Pancreas (tissue), 10 donors: ENCODE measurements around the gene TENM3. TPM values are rescaled to one million over a fixed set of nuclear protein-coding genes. Genes with fewer than 3 reads are reported as not detected.
A peak's percentile ranks its signal among the peaks of the same experiment; 100 is the strongest.

Experiments used
- ATAC-seq, 4 donors: fragments of 200-7000 bp; cut with Tn5 transposase; one replicate each; pipeline versions ENCODE4 v1.8.0 to v1.9.1; 2020; ENCODE audit warnings: mild to moderate bottlenecking in 4 of 4, moderate library complexity in 4 of 4
- DNase-seq, 6 donors: peaks; one replicate each; pipeline ENCODE4 v3.0.0-alpha.2; 2020
- FAIRE-seq: peaks from 2 replicates; lab custom pipeline; 2012; peaks lifted over from hg19 to GRCh38; lab: Jason Lieb, UNC
- H3K27ac ChIP-seq, 4 donors: fragments of 200-600 bp; sonication (generic); 1 replicate in 3 of 4; 2 replicates in 1 of 4; pipeline versions ENCODE4 v1.5.0 to v1.8.0; 2020
- H3K27me3 ChIP-seq, 4 donors: fragments of 200-600 bp; one replicate each; pipeline ENCODE4 v1.8.0; 2021
- H3K36me3 ChIP-seq, 3 donors: fragments of 200-600 bp; sonication (generic) in 1 of 3; one replicate each; pipeline versions ENCODE4 v1.5.0 to v1.8.0; 2020 to 2021
- H3K4me1 ChIP-seq, 3 donors: fragments of 200-600 bp; one replicate each; pipeline ENCODE4 v1.8.0; 2021
- H3K4me3 ChIP-seq, 4 donors: fragments of 200-600 bp; sonication (generic) in 2 of 4; one replicate each; pipeline versions ENCODE4 v1.5.0 to v1.8.0; 2020 to 2021
- H3K9me3 ChIP-seq, 4 donors: fragments of 200-600 bp; one replicate each; pipeline ENCODE4 v1.8.0; 2021
- CTCF ChIP-seq, 4 donors: fragments of 200-600 bp; sonication (generic) in 3 of 4; IDR thresholded peaks; one replicate each; pipeline versions ENCODE4 v1.5.0 to v1.8.0; 2021; ENCODE audit warnings: antibody characterized with exemption in 4 of 4
- WGBS, 2 donors: extraction: QIAGEN DNeasy Blood & Tissue Kit; methylation state at CpG; one replicate each; pipeline ENCODE4 v1.1.7; 2013; 5-methylcytosine and 5-hydroxymethylcytosine counted together
- intact Hi-C, 3 donors: fragments of 100-400 bp; cut with DNase I; formaldehyde crosslinking; loops; one replicate each; pipeline versions ENCODE4 v1.11.1 to v1.14.2; 2022
- polyA plus RNA-seq, 2 donors: library from polyadenylated mRNA; stranded (reverse); fragments of 200-250 nt; gene quantifications; one replicate each; pipeline ENCODE4 v1.2.3, GENCODE V29; 2013
- total RNA-seq, 6 donors: library from RNA; stranded (reverse); fragmentation: NEBNext Ultra II Directional in 4 of 6; extraction: Animal tissue kit (Norgen Biotek cat#: 25700) in 4 of 6; gene quantifications; one replicate each; pipeline versions ENCODE4 v1.2.1 to v1.2.4, GENCODE V29; 2021 to 2023
- donor health status: healthy with polysubstance abuse.
- donor health status: DM: no; HTN: no; CAD: no; lungs with moderate emphysema.
- donor health status: DM: no; HTN: no; CAD: no.
- donor health status: control.
- donor health status: control.
- donor health status: Bipolar disorder and iron deficiency.
- donor health status: DM: yes; HTN: yes; CAD: no.
- donor health status: DM: no; HTN: no; CAD: no.
- donor health status: DM: no; HTN: no; CAD: no.
- donor health status: DM: yes; HTN: yes; CAD: no.

TENM3 gene
- total and polyA plus RNA-seq, 8 donors = 0.99 to 6.1 (median 4.4) TPM

DNA sequence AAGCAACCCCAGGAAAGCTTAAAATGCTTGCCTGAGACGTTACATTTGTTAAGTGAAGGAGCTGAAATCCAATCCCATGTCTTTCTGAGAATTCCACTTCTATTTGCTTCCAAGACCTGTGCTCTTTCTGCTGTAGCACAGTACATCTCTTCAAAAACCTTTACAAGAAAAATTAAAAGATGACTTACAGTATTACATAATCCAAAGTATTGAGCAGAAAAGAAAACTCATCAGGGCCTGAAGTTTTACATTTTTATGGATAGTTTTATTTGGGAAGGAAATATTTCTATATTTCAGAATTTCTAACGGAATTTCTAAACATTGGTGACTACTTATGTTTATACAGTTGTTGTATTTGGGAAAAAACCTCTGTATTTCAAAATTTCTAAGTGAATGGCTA lies 276.3 kb downstream of the TENM3 start:
- FAIRE-seq (no peak), DNase-seq (no peak), ATAC-seq (no peak)
- H3K36me3 ChIP-seq = no peaks in the 10 kb centered on the region
- H3K27me3 ChIP-seq = no peaks in the 10 kb centered on the region
- no peaks in the 10 kb centered on the region for H3K4me1 ChIP-seq
- 77 to 80% methylated on average over 2 of the region's 2 CpGs for WGBS, 2 donors
- no peak for TF ChIP-seq CTCF (IDR thresholded peaks at IDR 0.05)
- intact Hi-C loops = no loop called here
- H3K9me3 ChIP-seq = no peaks in the 10 kb centered on the region
- H3K27ac ChIP-seq = no peak overlapping the region
- H3K4me3 ChIP-seq = no peak overlapping the region

DNA sequence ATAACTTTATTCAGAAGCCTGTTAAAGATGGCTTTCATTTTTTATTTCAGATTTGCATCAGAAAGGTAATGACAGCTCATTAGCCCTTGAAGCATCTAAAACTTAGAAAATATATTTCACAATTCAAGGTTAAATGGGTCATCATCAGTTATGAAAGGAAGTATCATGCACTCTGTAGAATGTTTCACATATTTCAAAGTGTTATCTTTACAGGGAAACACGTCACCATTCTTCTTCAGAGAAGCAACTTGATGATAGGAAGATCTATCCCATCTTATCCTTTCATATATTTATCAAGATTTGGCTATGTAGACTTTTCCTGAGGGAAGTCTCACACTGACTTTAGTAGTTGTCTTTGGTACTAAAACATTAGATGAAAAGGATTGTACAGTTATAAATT lies 277.8 kb downstream of the TENM3 start:
- WGBS, 2 donors = 39 to 52% methylated on average over 1 of the region's 1 CpG
- Histone ChIP-seq H3K36me3 (no peaks in the 10 kb centered on the region), H3K9me3 (no peaks in the 10 kb centered on the region), H3K4me3 (no peak overlapping the region), H3K27ac (no peak overlapping the region), H3K27me3 (no peaks in the 10 kb centered on the region), H3K4me1 (no peaks in the 10 kb centered on the region)
- intact Hi-C loops = no loop called here
- DNase-seq = no peak
- FAIRE-seq = no peak
- no peak for TF ChIP-seq CTCF (IDR thresholded peaks at IDR 0.05)
- no peak for ATAC-seq

GRCh38 chr4:182528819-182529218 lies 285.6 kb downstream of the TENM3 start:
- no peak for TF ChIP-seq CTCF (IDR thresholded peaks at IDR 0.05)
- DNase-seq = no peak
- Histone ChIP-seq H3K27ac (no peak overlapping the region), H3K27me3 (no peaks in the 10 kb centered on the region), H3K9me3 (no peaks in the 10 kb centered on the region), H3K4me1 (no peaks in the 10 kb centered on the region), H3K4me3 (no peak overlapping the region), H3K36me3 (no peaks in the 10 kb centered on the region)
- no peak for FAIRE-seq
- ATAC-seq = no peak
- intact Hi-C loops = no loop called here
- 79 to 82% methylated on average over 8 of the region's 8 CpGs for WGBS, 2 donors

GRCh38 chr4:182530451-182530850 lies 287.2 kb downstream of the TENM3 start:
- Histone ChIP-seq H3K9me3 (no peaks in the 10 kb centered on the region), H3K36me3 (no peaks in the 10 kb centered on the region), H3K27me3 (no peaks in the 10 kb centered on the region), H3K4me3 (no peak overlapping the region), H3K4me1 (no peaks in the 10 kb centered on the region), H3K27ac (no peak overlapping the region)
- intact Hi-C loops = no loop called here
- DNase-seq = no peak
- FAIRE-seq = no peak
- no peak for TF ChIP-seq CTCF (IDR thresholded peaks at IDR 0.05)
- 86 to 88% methylated on average over 8 of the region's 8 CpGs for WGBS, 2 donors
- ATAC-seq = no peak

DNA sequence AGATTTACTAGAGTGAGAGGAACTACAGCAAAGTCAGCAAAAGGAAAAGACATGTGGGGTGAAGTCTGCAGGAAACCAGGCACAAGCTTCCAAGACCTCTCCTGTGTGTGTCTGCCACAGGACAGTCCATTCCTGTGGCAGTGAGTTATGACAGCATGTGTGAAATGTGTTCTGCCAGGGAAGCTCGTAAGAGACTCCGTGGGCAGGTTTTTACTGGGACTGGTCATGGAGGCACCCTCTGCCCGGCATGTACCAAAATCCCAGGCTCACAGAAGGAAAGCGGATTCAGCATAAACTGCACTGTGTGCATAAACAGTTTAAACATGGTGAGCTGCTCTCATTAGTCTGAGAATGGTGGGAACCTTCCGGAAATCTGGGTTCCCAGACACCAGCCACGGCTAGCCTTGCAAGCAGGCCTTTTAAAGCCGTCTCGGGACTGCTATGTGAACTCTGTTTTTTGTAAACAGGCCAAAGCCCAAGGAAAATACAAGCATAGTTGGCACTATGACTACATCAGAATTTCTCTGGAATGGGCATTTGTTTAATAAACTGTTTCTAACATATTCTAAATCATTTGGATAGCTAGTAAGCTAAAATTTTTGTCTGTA lies 288.5 kb downstream of the TENM3 start:
- intact Hi-C loops = no loop called here

More for the DNA sequence above, 288.5 kb downstream of the TENM3 start:
- no peaks in the 10 kb centered on the region for H3K4me1 ChIP-seq
- 80 to 82% methylated on average over 8 of the region's 8 CpGs for WGBS, 2 donors
- no peaks in the 10 kb centered on the region for H3K9me3 ChIP-seq
- DNase-seq = no peak
- no peak overlapping the region for H3K4me3 ChIP-seq
- H3K36me3 ChIP-seq = no peaks in the 10 kb centered on the region
- H3K27me3 ChIP-seq = no peaks in the 10 kb centered on the region
- no peak for FAIRE-seq
- ATAC-seq = peak in 2 of 4 donors; percentile 47 to 54
- no peak for TF ChIP-seq CTCF (IDR thresholded peaks at IDR 0.05)
- no peak overlapping the region for H3K27ac ChIP-seq
